H9 (cell line): ENCODE data around the gene FMO5. TPM values are rescaled to one million over a fixed set of nuclear protein-coding genes. Genes with fewer than 3 reads are reported as not detected.

Source experiments
- DNase-seq: peaks from one replicate; pipeline ENCODE4 v3.0.0-alpha.2; 2017
- H2AFZ ChIP-seq: one replicate; pipeline ENCODE4 v1.6.1; 2013; ENCODE audit warnings: mild to moderate bottlenecking, low read length, control low read depth, moderate library complexity
- H2AK5ac ChIP-seq: 2 replicates; pipeline ENCODE4 v1.6.1; 2013; ENCODE audit warnings: low read length, control low read depth, mixed read lengths; ENCODE audit not compliant: insufficient read length
- H2BK120ac ChIP-seq: one replicate; pipeline ENCODE4 v1.6.1; 2013; ENCODE audit warnings: low read depth, mild to moderate bottlenecking, low read length, control low read depth, inconsistent platforms; ENCODE audit not compliant: poor library complexity, severe bottlenecking
- H2BK12ac ChIP-seq: 2 replicates; pipeline ENCODE4 v1.6.1; 2013; ENCODE audit warnings: low read length, control low read depth, mixed read lengths, low read depth; ENCODE audit not compliant: insufficient read length
- H2BK15ac ChIP-seq: 2 replicates; pipeline ENCODE4 v1.6.1; 2013; ENCODE audit warnings: low read depth, low read length, control low read depth
- H2BK20ac ChIP-seq: one replicate; pipeline ENCODE4 v1.6.1; 2013; ENCODE audit warnings: low read depth, mild to moderate bottlenecking, low read length, control low read depth, inconsistent platforms; ENCODE audit not compliant: poor library complexity, severe bottlenecking
- H2BK5ac ChIP-seq: 2 replicates; pipeline ENCODE4 v1.6.1; 2013; ENCODE audit warnings: low read length, control low read depth, mixed read lengths; ENCODE audit not compliant: insufficient read length
- H3K14ac ChIP-seq: 2 replicates; pipeline ENCODE4 v1.6.1; 2013; ENCODE audit warnings: low read length, control low read depth; ENCODE audit not compliant: insufficient read depth
- H3K18ac ChIP-seq: 2 replicates; pipeline ENCODE4 v1.6.1; 2013; ENCODE audit warnings: low read depth, mild to moderate bottlenecking, mixed read lengths, low read length, control low read depth; ENCODE audit not compliant: insufficient read length
- H3K23ac ChIP-seq: 2 replicates; pipeline ENCODE4 v1.6.1; 2013; ENCODE audit warnings: low read length, control low read depth, mixed read lengths, low read depth; ENCODE audit not compliant: insufficient read length
- H3K23me2 ChIP-seq: 2 replicates; pipeline ENCODE4 v1.6.1; 2013; ENCODE audit warnings: low read depth, mild to moderate bottlenecking, mixed read lengths, low read length, control low read depth; ENCODE audit not compliant: insufficient read length, poor library complexity, severe bottlenecking
- H3K27ac ChIP-seq: 2 replicates; pipeline ENCODE4 v1.5.1; 2013; ENCODE audit warnings: low read length, control low read depth, mixed read lengths, low read depth; ENCODE audit not compliant: insufficient read length
- H3K27me3 ChIP-seq: 2 replicates; pipeline ENCODE4 v1.6.1; 2013; ENCODE audit warnings: low read length, control low read depth, inconsistent platforms; ENCODE audit not compliant: insufficient read depth
- H3K4ac ChIP-seq: 2 replicates; pipeline ENCODE4 v1.6.1; 2013; ENCODE audit warnings: low read depth, mild to moderate bottlenecking, control low read depth, inconsistent platforms, low read length, moderate library complexity
- H3K4me1 ChIP-seq: 2 replicates; pipeline ENCODE4 v1.6.1; 2013; ENCODE audit warnings: low read length, control low read depth, inconsistent platforms; ENCODE audit not compliant: insufficient read depth
- H3K4me2 ChIP-seq: 2 replicates; pipeline ENCODE4 v1.6.1; 2013; ENCODE audit warnings: low read length, control low read depth, mixed read lengths; ENCODE audit not compliant: insufficient read length, insufficient read depth
- H3K56ac ChIP-seq: 2 replicates; pipeline ENCODE4 v1.6.1; 2013; ENCODE audit warnings: low read depth, mild to moderate bottlenecking, mixed read lengths, low read length, control low read depth; ENCODE audit not compliant: insufficient read length
- H3K79me1 ChIP-seq: 2 replicates; pipeline ENCODE4 v1.6.1; 2013; ENCODE audit warnings: low read depth, mild to moderate bottlenecking, moderate library complexity, low read length, control low read depth, inconsistent platforms; ENCODE audit not compliant: insufficient read depth, poor library complexity, severe bottlenecking
- H3K79me2 ChIP-seq: 2 replicates; pipeline ENCODE4 v1.6.1; 2013; ENCODE audit warnings: low read length, control low read depth, inconsistent platforms; ENCODE audit not compliant: insufficient read depth
- H3K9ac ChIP-seq: 2 replicates; pipeline ENCODE4 v1.6.1; 2013; ENCODE audit warnings: low read length, control low read depth, mixed read lengths; ENCODE audit not compliant: insufficient read length; ENCODE audit errors: extremely low read depth
- H3K9me3 ChIP-seq: one replicate; pipeline ENCODE4 v1.6.1; 2013; ENCODE audit warnings: low read depth, low read length, inconsistent platforms; ENCODE audit not compliant: control insufficient read depth
- H3T11ph ChIP-seq: one replicate; pipeline ENCODE4 v1.6.1; 2013; ENCODE audit warnings: mild to moderate bottlenecking, low read length, control low read depth, inconsistent platforms
- H4K20me1 ChIP-seq: one replicate; pipeline ENCODE4 v1.6.1; 2013; ENCODE audit not compliant: control insufficient read depth, insufficient read length, insufficient read depth
- H4K5ac ChIP-seq: 2 replicates; pipeline ENCODE4 v1.6.1; 2013; ENCODE audit warnings: low read depth, mild to moderate bottlenecking, mixed read lengths, low read length, control low read depth; ENCODE audit not compliant: insufficient read length
- H4K8ac ChIP-seq: replicated peaks from 2 replicates; pipeline ENCODE4 v1.6.1; 2013; ENCODE audit warnings: low read length, control low read depth, mixed read lengths, low read depth; ENCODE audit not compliant: insufficient read length
- H4K91ac ChIP-seq: 2 replicates; pipeline ENCODE4 v1.6.1; 2013; ENCODE audit warnings: low read depth, mild to moderate bottlenecking, moderate library complexity, mixed read lengths, low read length, control low read depth; ENCODE audit not compliant: insufficient read length
- H3K27ac Mint-ChIP-seq, 3 experiments: 2 replicates in 2 of 3; 3 replicates in 1 of 3; pipeline ENCODE4 v1.8.0; 2020 to 2021; ENCODE audit warnings: mixed read lengths in 3 of 3, mild to moderate bottlenecking in 1 of 3, moderate library complexity in 1 of 3
- H3K27me3 Mint-ChIP-seq: 2 replicates; pipeline ENCODE4 v1.8.0; 2021; ENCODE audit warnings: low read depth, mild to moderate bottlenecking, moderate library complexity, mixed read lengths
- H3K36me3 Mint-ChIP-seq, 3 experiments: 2 replicates in 2 of 3; 3 replicates in 1 of 3; pipeline ENCODE4 v1.8.0; 2020 to 2021; ENCODE audit warnings: low read depth in 3 of 3, mixed read lengths in 3 of 3; ENCODE audit not compliant: insufficient read depth in 1 of 3
- H3K4me1 Mint-ChIP-seq, 2 experiments: 2 replicates each; pipeline ENCODE4 v1.8.0; 2020; ENCODE audit warnings: mixed read lengths in 2 of 2
- H3K4me3 Mint-ChIP-seq, 2 experiments: 2 replicates in 1 of 2; 3 replicates in 1 of 2; pipeline ENCODE4 v1.8.0; 2020 to 2021; ENCODE audit warnings: mild to moderate bottlenecking in 2 of 2, mixed read lengths in 2 of 2, moderate library complexity in 1 of 2
- H3K9me3 Mint-ChIP-seq, 2 experiments: 2 replicates in 1 of 2; 3 replicates in 1 of 2; pipeline ENCODE4 v1.8.0; 2020; ENCODE audit warnings: mild to moderate bottlenecking in 2 of 2, mixed read lengths in 2 of 2, moderate library complexity in 1 of 2
- CTCF ChIP-seq: fragments of 200-600 bp; sonication (generic); conservative IDR thresholded peaks from 3 replicates; pipeline ENCODE4 v1.8.0; 2021; ENCODE audit warnings: antibody characterized with exemption, mild to moderate bottlenecking
- WGBS: extraction: QIAGEN DNeasy Blood & Tissue Kit; methylation state at CpG from one replicate; pipeline ENCODE4 v1.1.7; 2013; ENCODE audit warnings: missing lambda C conversion rate, low lambda C conversion rate, mixed read lengths; ENCODE audit not compliant: insufficient read length; ENCODE audit errors: extremely low coverage; 5-methylcytosine and 5-hydroxymethylcytosine counted together
- total RNA-seq: library from RNA; stranded (reverse); gene quantifications from 2 replicates; pipeline ENCODE4 v1.2.1, GENCODE V29; 2021

The FMO5 gene
- total RNA-seq, 1 experiment from 2014 or later, result 0.61 TPM

DNA sequence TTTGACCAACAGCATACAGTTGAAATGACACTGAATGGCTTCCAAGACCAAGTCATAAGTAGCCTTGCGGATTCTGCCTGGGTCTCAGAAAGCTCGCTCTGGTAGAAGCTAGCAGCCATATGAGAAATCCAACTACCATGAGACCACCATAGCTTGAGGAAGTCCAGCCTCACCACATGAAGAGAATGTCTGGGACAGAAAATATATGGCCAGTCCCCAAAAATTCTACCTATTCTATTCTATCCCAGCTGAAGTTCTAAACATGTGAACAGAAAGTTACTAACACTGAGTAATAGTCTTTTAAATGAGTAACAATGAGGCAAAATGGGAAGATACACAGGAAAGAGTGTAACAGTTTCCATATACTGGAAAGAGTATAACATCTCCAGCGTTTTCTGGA, 9.0 kb downstream of the FMO5 start:
- peaks cover 2 to 4% of the 10 kb centered on the region in 2 experiments; a peak in 1 of 4 replicates for H3K4me1 Mint-ChIP-seq
- H3K36me3 Mint-ChIP-seq, result no peaks in the 10 kb centered on the region
- no peak overlapping the region for H2BK120ac ChIP-seq
- no peak overlapping the region for H2BK5ac ChIP-seq
- TF ChIP-seq CTCF, result no peak
- H4K20me1 ChIP-seq, result no peaks in the 10 kb centered on the region
- no peak overlapping the region for H3K4me3 Mint-ChIP-seq
- H3K4me1 ChIP-seq, result no peaks in the 10 kb centered on the region
- no peak overlapping the region for H3K14ac ChIP-seq
- DNase-seq, result no peak
- H3K9me3 Mint-ChIP-seq, result no peaks in the 10 kb centered on the region
- WGBS, result no CpG with 5 or more reads among the region's 3 CpGs
- no peak overlapping the region for H2BK15ac ChIP-seq
- H3K18ac ChIP-seq, result no peak overlapping the region
- no peak overlapping the region for H3K56ac ChIP-seq
- H3K79me2 ChIP-seq, result no peaks in the 10 kb centered on the region
- no peaks in the 10 kb centered on the region for H3K27me3 ChIP-seq
- H2AFZ ChIP-seq, result no peak overlapping the region
- no peak overlapping the region for H2BK20ac ChIP-seq
- H3K27ac Mint-ChIP-seq, result no peak overlapping the region
- no peak overlapping the region for H3K9ac ChIP-seq
- no peaks in the 10 kb centered on the region for H3K23me2 ChIP-seq
- H3K79me1 ChIP-seq, result no peaks in the 10 kb centered on the region
- no peak overlapping the region for H3T11ph ChIP-seq
- no peak overlapping the region for H4K5ac ChIP-seq
- H3K23ac ChIP-seq, result no peak overlapping the region
- H3K4me2 ChIP-seq, result no peak overlapping the region
- no peak overlapping the region for H3K27ac ChIP-seq
- no peak overlapping the region for H2BK12ac ChIP-seq
- no peak overlapping the region for H4K91ac ChIP-seq
- no peaks in the 10 kb centered on the region for H3K27me3 Mint-ChIP-seq
- H3K4ac ChIP-seq, result no peak overlapping the region
- no peak overlapping the region for H4K8ac ChIP-seq
- no peaks in the 10 kb centered on the region for H3K9me3 ChIP-seq
- H2AK5ac ChIP-seq, result no peak overlapping the region
